K562 (cell line): ENCODE data around the gene MTFR2. TPM values are rescaled to one million over a fixed set of nuclear protein-coding genes. Genes with fewer than 3 reads are reported as not detected.
A peak's percentile ranks its signal among the peaks of the same experiment; 100 is the strongest.

Experiments used
- CBX5 ChIP-seq: IDR thresholded peaks from 2 replicates; pipeline ENCODE4 v1.6.1; 2014; ENCODE audit warnings: low read depth, borderline replicate concordance
- ELK3 ChIP-seq: fragments of 450-650 bp; formaldehyde crosslinking; IDR thresholded peaks from 2 replicates; pipeline ENCODE4 v1.4.0; 2020; ENCODE audit warnings: mild to moderate bottlenecking
- EP300 ChIP-seq: IDR thresholded peaks from 2 replicates; pipeline ENCODE4 v1.6.1; 2012; ENCODE audit warnings: low read length, improper control_type of control experiment
- ETS2 ChIP-seq: IDR thresholded peaks from 2 replicates; pipeline ENCODE4 v1.6.1; 2016; ENCODE audit warnings: borderline replicate concordance, missing genetic modification characterization, mild to moderate bottlenecking, moderate library complexity, missing compliant biosample characterization; ENCODE audit not compliant: poor library complexity, severe bottlenecking
- FOXO4 ChIP-seq: fragments of 450-650 bp; formaldehyde crosslinking; IDR thresholded peaks from 2 replicates; pipeline ENCODE4 v1.4.0; 2020; ENCODE audit warnings: mild to moderate bottlenecking, moderate library complexity
- HOXB6 ChIP-seq: fragments of 250-450 bp; sonication (Bioruptor Pico); IDR thresholded peaks from 2 replicates; pipeline ENCODE4 v1.5.1; 2022; ENCODE audit warnings: mild to moderate bottlenecking, borderline replicate concordance
- KAT2B ChIP-seq: IDR thresholded peaks from one replicate; pipeline ENCODE4 v1.6.1; 2012; ENCODE audit warnings: low read depth, mild to moderate bottlenecking, control low read depth, inconsistent platforms, low read length, moderate library complexity
- MAFK ChIP-seq: IDR thresholded peaks from 2 replicates; pipeline ENCODE4 v1.6.1; 2011; ENCODE audit warnings: low read length, improper control_type of control experiment
- MAZ ChIP-seq, 2 experiments: fragments of 450-650 bp in 1 of 2; sonication (generic) in 1 of 2; formaldehyde crosslinking; IDR thresholded peaks in 1 of 2; conservative IDR thresholded peaks in 1 of 2; 2 replicates each; pipeline versions ENCODE4 v1.4.0 to v1.5.0; 2020; ENCODE audit warnings: mild to moderate bottlenecking in 1 of 2, missing genetic modification reagents in 1 of 2
- MXI1 ChIP-seq: IDR thresholded peaks from 2 replicates; pipeline ENCODE4 v1.6.1; 2011; ENCODE audit warnings: low read depth, mild to moderate bottlenecking, improper control_type of control experiment, low read length
- PURB ChIP-seq: sonication (generic); formaldehyde crosslinking; IDR thresholded peaks from 2 replicates; pipeline ENCODE4 v1.9.0; 2021; ENCODE audit warnings: low read depth, mild to moderate bottlenecking, missing genetic modification reagents
- TAF1 ChIP-seq: IDR thresholded peaks from 2 replicates; pipeline ENCODE4 v1.6.1; 2011; ENCODE audit warnings: mild to moderate bottlenecking, low read length, moderate library complexity; ENCODE audit not compliant: insufficient read depth, control insufficient read depth, severe bottlenecking; ENCODE audit errors: extremely low read depth
- TAL1 ChIP-seq: fragments of 450-650 bp; IDR thresholded peaks from 2 replicates; pipeline ENCODE4 v1.6.1; 2016; ENCODE audit warnings: mild to moderate bottlenecking
- TCF7L2 ChIP-seq: fragments of 150-350 bp; IDR thresholded peaks from 2 replicates; pipeline ENCODE4 v1.6.1; 2016; ENCODE audit warnings: low read depth, mild to moderate bottlenecking, low read length, moderate library complexity
- TOE1 ChIP-seq, 2 experiments: fragments of 450-650 bp in 1 of 2; sonication (generic) in 1 of 2; formaldehyde crosslinking in 1 of 2; IDR thresholded peaks; 2 replicates each; pipeline versions ENCODE4 v1.7.1 to v1.8.0; 2016 to 2022; ENCODE audit warnings: borderline replicate concordance in 2 of 2, mild to moderate bottlenecking in 2 of 2, antibody characterized with exemption in 1 of 2, inconsistent platforms in 1 of 2, low read depth in 1 of 2, missing genetic modification reagents in 1 of 2, moderate library complexity in 1 of 2
- ZNF134 ChIP-seq: fragments of 250-450 bp; sonication (Bioruptor Pico); conservative IDR thresholded peaks from 2 replicates; pipeline ENCODE4 v1.4.0; 2020
- ZNF143 ChIP-seq: sonication (generic); formaldehyde crosslinking; IDR thresholded peaks from 2 replicates; pipeline ENCODE4 v1.9.0; 2022; ENCODE audit warnings: mild to moderate bottlenecking, missing genetic modification reagents
- ZNF174 ChIP-seq: fragments of 250-450 bp; sonication (Bioruptor Pico); IDR thresholded peaks from 2 replicates; pipeline ENCODE4 v1.4.0; 2020; ENCODE audit warnings: mild to moderate bottlenecking
- ZNF354B ChIP-seq: fragments of 250-450 bp; sonication (Bioruptor Pico); IDR thresholded peaks from 2 replicates; pipeline ENCODE4 v1.4.0; 2020
- polyA plus RNA-seq, 8 experiments: library from polyadenylated mRNA; depleted of rRNA in 4 of 8; stranded (reverse) in 5 of 8; unstranded in 3 of 8; fragments of >200 nt; fragmentation: Nextera tagmentation in 2 of 8; fragmentation: Illumina TruSeq in 1 of 8; extraction: Ambion mirVana in 2 of 8; extraction: Trizol in 1 of 8; gene quantifications; 2 replicates each; pipeline versions ENCODE4 v1.2.1 to v1.2.3, GENCODE V29; 2011 to 2014; ENCODE audit warnings: inconsistent platforms in 1 of 8, missing spikeins in 1 of 8
- total RNA-seq, 7 experiments: library from RNA; depleted of rRNA in 6 of 7; stranded (reverse); fragments of >200 nt in 6 of 7; fragmentation: Illumina TruSeq in 2 of 7; extraction: Trizol in 2 of 7; gene quantifications; 2 replicates each; pipeline versions ENCODE4 v1.2.1 to v1.2.3, GENCODE V29; 2011 to 2021; ENCODE audit warnings: low replicate concordance in 1 of 7
- TF ChIP-seq, protein P1 (sequence below): fragments of 250-450 bp; sonication (Bioruptor Pico); IDR thresholded peaks from 2 replicates; pipeline ENCODE4 v1.9.0; 2021; ENCODE audit warnings: mild to moderate bottlenecking
- TF ChIP-seq, protein P2 (sequence below): fragments of 450-650 bp; formaldehyde crosslinking; IDR thresholded peaks from 2 replicates; pipeline ENCODE4 v1.4.0; 2022; ENCODE audit warnings: missing genetic modification characterization

Gene MTFR2
- total and polyA plus RNA-seq, 9 of the 15 experiments (the other 6 are each of a cell fraction or from before 2014, with no cell fraction given): 10.1 to 63.3 (median 45.9) TPM

DNA sequence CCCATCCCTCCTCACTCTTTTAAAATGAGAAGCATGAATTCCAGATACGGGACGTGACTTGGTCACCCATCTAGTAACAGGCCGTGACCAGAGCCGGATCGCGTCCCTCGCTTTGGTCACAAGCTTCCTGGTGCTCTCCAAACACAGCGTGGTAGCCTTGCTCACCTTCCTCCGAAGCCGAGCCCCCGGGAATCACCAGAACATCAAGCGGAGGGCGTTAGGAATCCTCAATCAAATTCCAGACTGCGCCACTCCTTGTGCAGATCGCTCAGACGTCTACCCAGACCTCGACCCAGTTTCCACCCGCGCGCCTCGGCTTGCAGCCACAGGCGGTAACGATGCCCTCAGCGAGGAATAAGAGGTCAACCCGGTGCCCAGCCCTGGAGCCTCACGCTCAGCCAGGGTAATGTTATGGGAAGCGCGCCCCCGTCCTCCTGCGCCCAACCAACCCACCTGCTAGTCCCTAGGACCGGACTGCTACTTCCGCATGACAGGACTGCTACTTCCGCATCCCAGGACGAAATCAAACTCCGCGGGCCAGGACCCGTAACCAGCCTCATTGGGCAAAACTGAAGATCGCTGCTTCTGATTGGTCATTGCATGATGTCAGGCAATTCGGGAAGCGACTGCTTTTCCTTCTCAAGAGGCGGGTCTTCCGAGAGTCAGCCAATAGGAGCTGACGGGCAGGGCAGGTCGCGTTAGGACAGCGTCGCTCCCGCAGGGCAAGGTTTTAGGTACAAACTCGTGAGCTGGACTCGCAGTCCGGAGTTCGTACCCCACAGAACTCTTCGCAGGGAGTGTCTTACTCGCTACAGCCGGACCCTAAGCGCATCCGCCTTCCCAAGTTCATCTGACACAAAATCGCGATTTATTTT, at the start of gene MTFR2 (continued):
- TF ChIP-seq ZNF174 (CRISPR knock-in tag) (0 out of 2 replicates have a peak, but pooled peaks have one; percentile 35), TOE1 (IDR thresholded peaks at IDR 0.05; ENCODE audit: borderline replicate concordance) (peak; percentile 81; the same call in 1 of the 2 replicates), TOE1 (CRISPR knock-in tag; IDR thresholded peaks at IDR 0.05; ENCODE audit: borderline replicate concordance, low read depth) (peak; percentile 28), HOXB6 (no peak; the same call in 1 of the 2 replicates), TAF1 (peak; percentile 94), ELK3 (CRISPR knock-in tag) (no peak), PURB (no peak), FOXO4 (CRISPR knock-in tag) (peak; percentile 70; the same call in 1 of the 2 replicates), ZNF354B (CRISPR knock-in tag) (no peak), EP300 (peak; percentile 45), MAZ (CRISPR knock-in tag; conservative IDR thresholded peaks at IDR 0.05 in 1 of 2, IDR thresholded peaks at IDR 0.05 in 1 of 2) (peak; percentile 37 to 69; a peak in 3 of 4 replicates), TCF7L2 (no peak), ETS2 (no peak), MAFK (peak; percentile 53), ZNF143 (CRISPR knock-in tag) (peak; percentile 57; the same call in 1 of the 2 replicates), TAL1 (no peak), ZNF134 (CRISPR knock-in tag) (no peak), KAT2B (no peak), CBX5 (no peak), MXI1 (peak; percentile 85)
- TF ChIP-seq, protein P1, sequence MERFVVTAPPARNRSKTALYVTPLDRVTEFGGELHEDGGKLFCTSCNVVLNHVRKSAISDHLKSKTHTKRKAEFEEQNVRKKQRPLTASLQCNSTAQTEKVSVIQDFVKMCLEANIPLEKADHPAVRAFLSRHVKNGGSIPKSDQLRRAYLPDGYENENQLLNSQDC (CRISPR knock-in tag): 0 out of 2 replicates have a peak, but pooled peaks have one; percentile 10
- TF ChIP-seq, protein P2, sequence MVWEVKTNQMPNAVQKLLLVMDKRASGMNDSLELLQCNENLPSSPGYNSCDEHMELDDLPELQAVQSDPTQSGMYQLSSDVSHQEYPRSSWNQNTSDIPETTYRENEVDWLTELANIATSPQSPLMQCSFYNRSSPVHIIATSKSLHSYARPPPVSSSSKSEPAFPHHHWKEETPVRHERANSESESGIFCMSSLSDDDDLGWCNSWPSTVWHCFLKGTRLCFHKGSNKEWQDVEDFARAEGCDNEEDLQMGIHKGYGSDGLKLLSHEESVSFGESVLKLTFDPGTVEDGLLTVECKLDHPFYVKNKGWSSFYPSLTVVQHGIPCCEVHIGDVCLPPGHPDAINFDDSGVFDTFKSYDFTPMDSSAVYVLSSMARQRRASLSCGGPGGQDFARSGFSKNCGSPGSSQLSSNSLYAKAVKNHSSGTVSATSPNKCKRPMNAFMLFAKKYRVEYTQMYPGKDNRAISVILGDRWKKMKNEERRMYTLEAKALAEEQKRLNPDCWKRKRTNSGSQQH (CRISPR knock-in tag): peak; percentile 85; the same call in 1 of the 2 replicates
